ENCODE data around the gene FNIP2. TPM values are rescaled to one million over a fixed set of nuclear protein-coding genes. Genes with fewer than 3 reads are reported as not detected.

The FNIP2 gene
- polyA plus RNA-seq, 1 donor: 12.2 TPM

DNA sequence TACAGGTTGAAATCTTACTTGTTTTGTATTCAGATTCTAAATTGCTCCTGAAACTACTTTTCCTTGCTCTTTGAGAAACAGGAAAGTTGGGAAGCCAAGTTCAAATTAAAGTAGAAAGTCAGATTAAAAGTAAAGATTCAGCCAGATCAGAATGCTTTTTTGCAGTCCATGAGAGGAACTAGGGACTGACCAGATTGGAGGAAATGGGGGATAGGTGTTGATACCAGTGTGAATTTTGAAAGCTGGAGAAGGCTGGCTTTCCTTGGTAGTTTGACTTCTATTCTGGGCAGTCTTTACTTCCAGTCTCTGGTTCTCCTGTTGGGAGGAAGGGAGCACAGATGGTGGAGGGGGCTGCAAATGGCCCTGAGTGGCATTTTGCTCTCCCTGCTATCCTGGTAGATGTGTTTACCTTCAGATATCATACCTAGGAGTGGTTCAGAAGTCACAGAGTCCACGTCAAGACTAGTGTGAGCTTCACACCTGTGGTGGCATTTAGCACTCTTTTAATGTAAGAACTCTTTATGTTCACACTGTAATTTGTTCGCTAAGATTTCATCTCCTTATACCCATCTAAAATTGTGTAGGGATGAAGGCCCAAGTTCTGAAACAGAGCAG is 68.8 kb downstream of the FNIP2 start:
- no peak for DNase-seq (ENCODE audit: low read depth)

- DNase-seq (ENCODE audit: low read depth): no peak
These were observed 71.3 kb downstream of the FNIP2 start for GRCh38 chr4:158840131-158840530.

DNA sequence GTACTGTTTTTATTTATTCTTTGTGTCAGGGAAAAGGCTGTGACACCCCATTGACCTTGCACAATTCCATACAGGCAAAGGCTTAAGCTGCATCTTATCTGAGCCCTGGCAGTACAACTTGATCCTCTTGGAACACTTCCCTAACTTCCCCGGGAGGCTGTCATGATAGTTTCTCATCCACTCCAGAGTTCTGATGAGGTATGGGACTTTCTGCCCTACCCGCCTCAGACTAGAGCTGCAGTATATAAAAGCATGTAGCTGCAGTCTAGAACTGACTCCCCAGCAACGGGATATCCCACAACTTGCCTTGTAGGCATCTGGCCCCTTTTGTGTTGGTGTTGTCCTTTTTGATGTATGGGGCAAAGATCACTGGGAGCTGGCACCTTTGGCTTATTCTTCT is 72.7 kb downstream of the FNIP2 start:
- DNase-seq (ENCODE audit: low read depth): no peak

DNA sequence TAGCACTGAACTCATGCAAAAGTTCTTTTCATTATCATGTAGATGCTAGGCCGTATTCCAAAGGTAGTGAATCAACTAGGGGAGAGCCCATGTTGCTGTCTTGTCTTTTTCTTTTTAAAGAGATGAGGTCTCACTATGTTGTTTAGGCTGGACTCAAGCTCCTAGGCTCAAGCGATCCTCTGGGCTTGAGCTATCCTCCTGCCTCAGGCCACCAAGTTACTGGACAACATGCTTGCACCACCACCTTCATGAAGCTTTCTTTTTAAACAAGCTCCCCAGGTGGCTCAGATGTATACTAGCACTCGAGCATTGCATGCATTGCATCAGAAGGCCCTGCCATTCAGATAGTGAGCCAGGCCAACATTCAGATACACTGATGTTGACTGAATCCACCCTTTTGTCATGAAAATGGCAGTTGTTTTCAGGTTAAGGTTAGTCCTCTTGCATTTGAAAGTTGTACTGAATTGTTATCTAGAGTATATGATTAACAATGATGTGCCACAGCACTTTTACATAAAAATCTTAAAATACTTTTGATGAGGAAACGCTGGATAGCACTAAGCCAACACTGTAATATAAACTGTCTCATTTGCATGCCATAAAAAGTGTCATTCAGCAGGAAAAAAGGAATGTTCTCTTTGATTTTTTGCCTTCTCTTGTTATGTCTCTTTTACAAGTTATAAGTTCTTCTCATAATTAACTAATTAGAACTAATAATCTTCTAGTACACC is 76.7 kb downstream of the FNIP2 start:
- DNase-seq (ENCODE audit: low read depth): no peak

GRCh38 chr4:158847535-158847934 is 78.7 kb downstream of the FNIP2 start:
- no peak for DNase-seq (ENCODE audit: low read depth)

GRCh38 chr4:158849681-158850080 is 80.9 kb downstream of the FNIP2 start:
- no peak for DNase-seq (ENCODE audit: low read depth)

GRCh38 chr4:158850371-158850770 is 81.5 kb downstream of the FNIP2 start:
- DNase-seq (ENCODE audit: low read depth): no peak

GRCh38 chr4:158850800-158851644 is 82.2 kb downstream of the FNIP2 start:
- DNase-seq (ENCODE audit: low read depth): peak; percentile 22

DNA sequence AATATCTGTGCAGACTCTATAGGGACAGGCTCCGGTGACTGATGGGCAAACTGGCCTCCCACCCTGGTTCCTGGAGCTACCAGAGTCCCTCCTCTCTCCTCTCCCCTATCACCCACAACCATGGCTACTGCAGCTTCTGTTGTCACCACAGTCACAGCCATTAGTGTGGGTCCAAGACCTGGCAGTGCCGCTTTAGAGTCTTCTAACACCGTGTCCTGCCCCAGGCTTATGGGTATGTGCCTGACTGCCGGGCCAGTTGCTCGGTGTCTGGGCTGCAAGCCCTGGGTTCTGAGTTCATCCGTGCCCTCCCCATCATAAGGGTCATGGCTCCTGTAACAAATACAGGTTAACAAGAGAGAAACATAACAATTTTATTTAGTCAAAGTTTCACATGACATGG is 85.4 kb downstream of the FNIP2 start:
- no peak for DNase-seq (ENCODE audit: low read depth)

GRCh38 chr4:158856852-158857251 is 88.0 kb downstream of the FNIP2 start:
- peak; percentile 14 for DNase-seq (ENCODE audit: low read depth)

GRCh38 chr4:158857951-158858350 is 89.1 kb downstream of the FNIP2 start:
- no peak for DNase-seq (ENCODE audit: low read depth)

GRCh38 chr4:158858410-158859199 is 89.8 kb downstream of the FNIP2 start:
- DNase-seq (ENCODE audit: low read depth): no peak

DNA sequence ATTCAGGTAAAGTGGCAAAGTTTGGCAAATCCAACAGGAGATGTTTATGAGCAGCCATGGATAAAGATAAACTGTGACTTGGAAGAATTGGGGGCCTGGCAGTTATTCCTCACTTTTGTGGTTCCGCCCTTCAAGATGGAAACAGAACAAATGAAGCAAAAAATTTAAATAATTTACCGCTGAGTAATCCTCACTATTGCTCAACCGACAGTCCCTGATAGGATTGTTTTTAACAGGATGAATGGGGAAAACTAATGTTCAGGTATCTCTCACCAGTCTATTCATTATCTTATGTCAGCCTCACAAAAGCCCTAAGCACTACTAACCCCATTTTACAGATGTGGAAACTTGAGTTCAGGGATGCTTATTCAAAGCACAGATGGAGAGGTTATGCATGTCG is 90.8 kb downstream of the FNIP2 start:
- no peak for DNase-seq (ENCODE audit: low read depth)

DNA sequence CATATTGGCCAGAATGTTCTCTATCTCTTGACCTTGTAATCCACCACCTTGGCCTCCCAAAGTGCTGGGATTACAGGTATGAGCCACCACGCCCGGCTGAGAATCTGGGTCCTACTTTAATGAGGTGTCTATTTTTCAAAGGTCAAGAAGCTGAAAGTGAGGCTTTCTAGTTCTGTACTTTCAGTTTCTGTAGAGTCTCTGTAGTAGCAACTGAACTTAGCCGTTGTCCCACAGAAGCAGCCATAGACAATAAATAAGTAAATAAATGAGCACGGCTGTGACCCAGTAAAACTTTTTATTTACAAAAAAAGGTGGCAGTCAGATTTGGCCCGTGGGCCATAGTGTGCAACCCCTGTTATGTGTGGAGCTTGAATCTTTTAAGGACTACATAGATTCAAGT is 92.0 kb downstream of the FNIP2 start:
- DNase-seq (ENCODE audit: low read depth): no peak

DNA sequence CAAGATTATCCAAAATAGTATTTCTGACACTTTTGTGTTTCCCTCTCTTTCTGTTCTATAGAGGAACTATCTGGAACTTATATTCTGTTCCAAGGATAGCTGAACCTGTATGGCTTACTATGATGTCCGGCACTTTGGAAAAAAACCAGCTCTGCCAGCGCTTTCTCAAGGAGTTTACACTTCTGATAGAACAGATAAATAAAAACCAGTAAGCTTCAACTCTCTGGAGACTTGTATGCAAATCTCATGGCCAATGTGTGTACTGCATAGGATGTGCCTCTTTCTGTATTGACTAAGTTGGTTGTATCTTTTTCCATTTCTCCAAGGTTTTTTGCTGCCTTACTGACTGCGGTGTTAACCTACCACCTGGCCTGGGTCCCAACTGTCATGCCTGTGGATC is 92.5 kb downstream of the FNIP2 start:
- no peak for DNase-seq (ENCODE audit: low read depth)

DNA sequence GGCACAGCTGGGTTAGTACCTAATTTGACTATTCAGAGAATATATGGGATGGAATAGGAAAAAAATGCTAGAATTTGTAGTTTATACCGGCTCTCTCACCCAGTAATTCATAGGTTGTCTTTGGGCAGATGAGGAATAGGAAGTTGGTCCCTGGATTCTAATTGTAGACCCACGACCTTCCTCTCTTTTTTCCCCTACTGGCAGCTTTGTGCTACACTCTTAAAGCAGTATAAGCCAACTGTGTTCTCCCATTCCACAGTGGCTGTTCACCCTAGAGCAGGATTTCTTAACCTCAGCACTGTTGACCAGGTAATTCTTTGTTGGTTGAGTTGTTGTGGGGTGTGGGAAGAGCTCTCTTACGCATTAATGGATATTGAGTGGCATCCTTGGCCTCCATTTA is 92.9 kb downstream of the FNIP2 start:
- no peak for DNase-seq (ENCODE audit: low read depth)

- DNase-seq (ENCODE audit: low read depth): no peak
These were observed 94.5 kb downstream of the FNIP2 start for GRCh38 chr4:158863296-158863695.

GRCh38 chr4:158865520-158866177 is 96.8 kb downstream of the FNIP2 start:
- DNase-seq (ENCODE audit: low read depth): no peak

DNA sequence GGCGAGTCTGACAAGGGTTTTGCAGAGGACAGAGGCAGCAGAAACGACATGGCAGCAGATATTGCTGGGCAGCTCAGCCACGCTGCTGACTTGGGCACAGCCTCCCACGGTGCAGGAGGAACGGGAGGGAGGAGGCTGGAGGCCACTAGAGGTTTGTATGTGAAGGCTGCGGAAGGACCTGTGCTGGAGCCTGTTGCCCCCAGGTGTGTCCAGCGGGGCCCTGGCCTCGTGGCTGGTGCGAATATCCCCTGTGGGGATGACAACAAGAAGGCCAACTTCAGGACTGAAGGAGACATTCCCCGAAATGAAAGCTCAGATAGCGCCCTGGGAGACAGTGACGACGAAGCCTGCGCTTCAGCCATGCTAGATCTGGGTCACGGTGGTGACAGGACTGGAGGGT is 100.2 kb downstream of the FNIP2 start:
- no peak for DNase-seq (ENCODE audit: low read depth)

DNA sequence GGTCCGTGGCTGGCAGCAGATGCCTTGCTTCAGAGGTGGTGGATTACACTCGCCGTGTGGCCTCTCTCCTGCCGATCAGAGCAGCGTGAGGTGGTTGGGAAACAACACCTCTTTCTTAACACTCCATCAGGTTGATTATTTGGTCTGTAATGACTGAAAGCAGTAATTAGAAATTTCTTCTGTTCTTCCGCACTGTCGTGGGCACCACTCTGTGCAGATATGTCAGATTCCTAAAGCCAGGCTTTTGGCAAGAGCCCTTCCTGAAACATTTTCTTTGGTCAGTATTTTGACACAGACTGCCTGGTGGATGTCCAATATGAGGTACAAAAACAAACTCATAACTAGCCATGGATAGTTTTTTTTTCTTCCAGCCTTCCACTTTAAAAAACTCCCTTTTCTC is 100.9 kb downstream of the FNIP2 start:
- no peak for DNase-seq (ENCODE audit: low read depth)

GRCh38 chr4:158870282-158870625 is 101.4 kb downstream of the FNIP2 start:
- no peak for DNase-seq (ENCODE audit: low read depth)

Measured in forelimb muscle (tissue), 1 donor.